Prostate gland (tissue), 2 donors: Measurements from ENCODE around the gene ANTKMT. TPM values are rescaled to one million over a fixed set of nuclear protein-coding genes. Genes with fewer than 3 reads are reported as not detected.
A peak's percentile ranks its signal among the peaks of the same experiment; 100 is the strongest.

Source experiments
- DNase-seq: peaks from one replicate; pipeline ENCODE4 v3.0.0-alpha.2; 2019; ENCODE audit warnings: low spot score
- H3K27ac ChIP-seq, 2 donors: fragments of 200-600 bp; sonication (generic); 2 replicates each; pipeline ENCODE4 v1.5.1; 2017 to 2019
- H3K27me3 ChIP-seq: fragments of 200-600 bp; sonication (generic); replicated peaks from 2 replicates; pipeline ENCODE4 v1.5.1; 2019; ENCODE audit not compliant: insufficient read depth
- H3K36me3 ChIP-seq, 2 donors: fragments of 200-600 bp; sonication (generic); 1 replicate in 1 of 2; 2 replicates in 1 of 2; pipeline versions ENCODE4 v1.5.1 to v1.8.1; 2017 to 2019
- H3K4me1 ChIP-seq: fragments of 200-600 bp; sonication (generic); replicated peaks from 2 replicates; pipeline ENCODE4 v1.5.1; 2019
- H3K4me3 ChIP-seq, 2 donors: fragments of 200-600 bp; sonication (generic); 2 replicates each; pipeline ENCODE4 v1.5.1; 2017 to 2019
- H3K9me3 ChIP-seq: fragments of 200-600 bp; sonication (generic); 2 replicates; pipeline ENCODE4 v1.5.1; 2017
- POLR2A ChIP-seq: fragments of 450-650 bp; IDR thresholded peaks from one replicate; pipeline ENCODE4 v1.6.1; 2016; ENCODE audit warnings: antibody characterized with exemption, mild to moderate bottlenecking
- POLR2AphosphoS5 ChIP-seq: sonication (generic); formaldehyde crosslinking; IDR thresholded peaks from one replicate; pipeline ENCODE4 v1.6.1; 2017; ENCODE audit warnings: antibody characterized with exemption
- WGBS: methylation state at CpG from one replicate; pipeline ENCODE4 v1.1.5; 2018; 5-methylcytosine and 5-hydroxymethylcytosine counted together
- intact Hi-C: fragments of 100-400 bp; cut with DNase I; formaldehyde crosslinking; loops from one replicate; pipeline ENCODE4 v1.14.2; 2022
- total RNA-seq, 2 donors: library from RNA; depleted of rRNA; stranded (reverse); fragments of >200 nt; gene quantifications; one replicate each; pipeline ENCODE4 v1.1.0, GENCODE V29; 2016
- TF ChIP-seq, protein P1 (sequence below), 4 experiments: fragments of 200-600 bp in 2 of 4; fragments of 450-650 bp in 2 of 4; sonication (generic) in 2 of 4; IDR thresholded peaks; 1 replicate in 3 of 4; 2 replicates in 1 of 4; pipeline ENCODE4 v1.5.1; 2016 to 2019; ENCODE audit warnings: antibody characterized with exemption in 4 of 4, mild to moderate bottlenecking in 2 of 4, moderate library complexity in 2 of 4

The ANTKMT gene
- total RNA-seq, 2 donors from 2014 or later, result 55.3 to 73.1 TPM

- no peak for DNase-seq
- WGBS, result under 1% methylated on average over 50 of the region's 61 CpGs
- intact Hi-C loops, result no loop called here
Measured at GRCh38 chr16:727291-727977, 6.5 kb downstream of the ANTKMT start.

GRCh38 chr16:728131-728889 is 7.4 kb downstream of the ANTKMT start:
- H3K36me3 ChIP-seq, result peaks cover 0 to 6% of the 10 kb centered on the region in 2 donors
- H3K27ac ChIP-seq, result no peak overlapping the region
- intact Hi-C loops, result no loop called here
- no peak for TF ChIP-seq POLR2AphosphoS5
- TF ChIP-seq POLR2A, result no peak
- TF ChIP-seq, protein P1, sequence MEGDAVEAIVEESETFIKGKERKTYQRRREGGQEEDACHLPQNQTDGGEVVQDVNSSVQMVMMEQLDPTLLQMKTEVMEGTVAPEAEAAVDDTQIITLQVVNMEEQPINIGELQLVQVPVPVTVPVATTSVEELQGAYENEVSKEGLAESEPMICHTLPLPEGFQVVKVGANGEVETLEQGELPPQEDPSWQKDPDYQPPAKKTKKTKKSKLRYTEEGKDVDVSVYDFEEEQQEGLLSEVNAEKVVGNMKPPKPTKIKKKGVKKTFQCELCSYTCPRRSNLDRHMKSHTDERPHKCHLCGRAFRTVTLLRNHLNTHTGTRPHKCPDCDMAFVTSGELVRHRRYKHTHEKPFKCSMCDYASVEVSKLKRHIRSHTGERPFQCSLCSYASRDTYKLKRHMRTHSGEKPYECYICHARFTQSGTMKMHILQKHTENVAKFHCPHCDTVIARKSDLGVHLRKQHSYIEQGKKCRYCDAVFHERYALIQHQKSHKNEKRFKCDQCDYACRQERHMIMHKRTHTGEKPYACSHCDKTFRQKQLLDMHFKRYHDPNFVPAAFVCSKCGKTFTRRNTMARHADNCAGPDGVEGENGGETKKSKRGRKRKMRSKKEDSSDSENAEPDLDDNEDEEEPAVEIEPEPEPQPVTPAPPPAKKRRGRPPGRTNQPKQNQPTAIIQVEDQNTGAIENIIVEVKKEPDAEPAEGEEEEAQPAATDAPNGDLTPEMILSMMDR (IDR thresholded peaks at IDR 0.05), result no peak
- H3K9me3 ChIP-seq, result no peaks in the 10 kb centered on the region
- 4% methylated on average over 21 of the region's 80 CpGs for WGBS
- DNase-seq, result peak; percentile 50
- peak overlapping the region; percentile 31 to 37 for H3K4me3 ChIP-seq
- no peaks in the 10 kb centered on the region for H3K27me3 ChIP-seq
- H3K4me1 ChIP-seq, result peaks cover 18% of the 10 kb centered on the region

More at GRCh38 chr16:727291-727977, 6.5 kb downstream of the ANTKMT start:
- Histone ChIP-seq H3K27ac (no peak overlapping the region), H3K27me3 (no peaks in the 10 kb centered on the region), H3K9me3 (no peaks in the 10 kb centered on the region), H3K4me1 (peaks cover 18% of the 10 kb centered on the region), H3K4me3 (peak overlapping the region; percentile 31 to 37), H3K36me3 (no peaks in the 10 kb centered on the region)
- TF ChIP-seq POLR2AphosphoS5, result no peak
- TF ChIP-seq, protein P1 (IDR thresholded peaks at IDR 0.05), result no peak
- no peak for TF ChIP-seq POLR2A

GRCh38 chr16:728890-729744 is 8.2 kb downstream of the ANTKMT start:
- H3K4me1 ChIP-seq, result peaks cover 18% of the 10 kb centered on the region
- 61% methylated on average over 52 of the region's 55 CpGs for whole genome bisulfite sequencing
- TF ChIP-seq POLR2AphosphoS5 (no peak), POLR2A (no peak)
- TF ChIP-seq, protein P1 (IDR thresholded peaks at IDR 0.05), result no peak
- H3K27ac ChIP-seq, result no peak overlapping the region
- DNase-seq, result no peak
- H3K27me3 ChIP-seq, result no peaks in the 10 kb centered on the region
- peak overlapping the region in 1 of 2 donors; percentile 37 for H3K4me3 ChIP-seq
- intact Hi-C loops, result no loop called here
- H3K36me3 ChIP-seq, result peaks cover 0 to 14% of the 10 kb centered on the region in 2 donors
- H3K9me3 ChIP-seq, result no peaks in the 10 kb centered on the region

DNA sequence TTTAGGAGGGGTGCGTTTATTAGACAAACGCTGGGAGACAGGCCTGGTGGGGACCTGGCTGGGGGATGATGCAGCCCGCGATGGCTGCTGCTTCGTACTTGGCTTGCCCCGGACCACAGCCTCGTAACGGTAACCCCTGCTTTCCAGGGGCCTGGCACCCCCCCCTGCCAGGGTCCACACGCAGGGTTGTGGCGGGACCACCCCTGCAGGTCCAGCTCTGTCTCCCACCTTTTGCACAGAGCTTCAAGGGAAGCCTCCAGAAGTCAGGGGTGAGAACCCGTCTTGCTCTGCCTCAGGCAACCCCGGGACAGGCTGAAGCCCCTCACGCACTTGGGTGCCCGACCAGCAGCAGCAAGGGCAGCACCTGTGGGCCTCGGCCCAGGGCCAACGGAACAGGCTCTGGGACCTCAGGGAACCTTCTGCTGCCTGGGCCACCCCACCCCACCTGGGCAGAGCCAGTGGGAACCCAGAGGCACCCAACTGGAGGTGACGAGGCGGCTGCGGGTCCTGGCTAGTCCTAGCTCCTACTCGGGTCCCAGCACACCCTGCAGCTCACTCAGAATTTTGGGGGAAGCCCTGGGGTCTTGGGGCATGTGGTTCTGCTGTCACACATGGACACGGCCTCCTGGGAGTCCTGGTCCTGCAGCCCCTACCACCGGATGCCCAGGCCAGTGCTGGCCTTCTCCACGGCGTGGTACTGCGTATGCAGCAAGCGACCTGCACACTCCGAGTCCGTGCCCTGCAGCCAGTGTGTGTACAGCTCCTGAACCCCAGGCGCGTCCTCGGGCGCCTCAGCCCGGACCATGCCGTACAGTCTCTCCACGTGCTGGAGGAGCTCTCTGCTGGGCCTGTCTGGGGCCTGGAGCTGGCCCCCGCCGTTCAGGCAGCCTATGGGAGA is 9.1 kb downstream of the ANTKMT start:
- WGBS, result 81% methylated on average over 34 of the region's 37 CpGs
- H3K9me3 ChIP-seq, result no peaks in the 10 kb centered on the region
- DNase-seq, result no peak
- intact Hi-C loops, result no loop called here
- no peak overlapping the region for H3K4me3 ChIP-seq
- peaks cover 18% of the 10 kb centered on the region for H3K4me1 ChIP-seq
- no peak overlapping the region for H3K27ac ChIP-seq
- H3K27me3 ChIP-seq, result no peaks in the 10 kb centered on the region
- no peak for TF ChIP-seq POLR2AphosphoS5
- TF ChIP-seq, protein P1 (IDR thresholded peaks at IDR 0.05), result no peak
- no peak for TF ChIP-seq POLR2A
- peaks cover 0 to 14% of the 10 kb centered on the region in 2 donors for H3K36me3 ChIP-seq
